ENCODE results near the gene ECHDC3.

DNA sequence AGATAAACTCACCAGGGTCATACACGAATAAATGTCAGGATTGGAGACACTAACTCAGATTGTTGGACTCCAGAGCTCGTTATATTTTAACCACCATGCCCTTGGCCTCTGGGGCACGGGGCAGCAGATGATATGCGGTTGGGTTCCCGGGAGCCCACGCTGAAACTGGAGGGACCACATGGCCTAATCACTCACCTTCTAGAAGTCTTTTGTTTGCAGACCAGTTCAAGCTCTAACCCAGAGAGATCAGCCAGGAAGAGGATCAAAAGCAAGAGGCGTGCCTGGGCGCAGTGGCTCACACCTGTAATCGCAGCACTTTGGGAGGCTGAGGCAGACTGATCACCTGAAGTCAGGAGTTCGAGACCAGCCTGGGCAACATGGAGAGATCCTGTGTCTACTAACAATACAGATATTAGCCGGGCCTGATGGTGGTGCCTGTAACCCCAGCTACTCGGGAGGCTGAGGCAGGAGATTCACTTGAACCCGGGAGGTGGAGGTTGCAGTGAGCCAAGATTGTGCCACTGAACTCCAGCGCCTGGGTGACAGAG lies 42.6 kb upstream of the ECHDC3 start:
- TF ChIP-seq POLR2A (IDR thresholded peaks at IDR 0.05) (no peak), CTCF (IDR thresholded peaks at IDR 0.05) (no peak)
